T-helper 1 cell treated with Interleukin-12 subunit alpha and Interleukin-12 subunit beta and Interleukin-4 antibody, amounts not matched to agents 30 ng/mL and 1 ng/mL, for 36 hours (primary cell): ENCODE results near the gene NPEPPS. TPM values are rescaled to one million over a fixed set of nuclear protein-coding genes. Genes with fewer than 3 reads are reported as not detected.

Experiments
- intact Hi-C: fragments of 100-400 bp; cut with micrococcal nuclease; formaldehyde crosslinking; loops from one replicate; pipeline ENCODE4 v1.15.1; 2024
- total RNA-seq: library from RNA; stranded (reverse); gene quantifications from 2 replicates; pipeline ENCODE4 v1.2.3, GENCODE V29; 2022

NPEPPS gene
- total RNA-seq, 1 donor from 2014 or later: 107 TPM

- intact Hi-C loops: loop anchor here (1.0 to 2.0 kb wide), 2 partner anchors 11 to 39 kb away; partner anchors contain the start of gene KPNB1
These were observed 129.2 kb downstream of the NPEPPS start for GRCh38 chr17:47660064-47660492.

GRCh38 chr17:47663912-47664623, 133.2 kb downstream of the NPEPPS start:
- intact Hi-C loops: loop anchor here (1.0 to 2.0 kb wide), 5 partner anchors 15 to 138 kb away; partner anchors contain the start of genes KPNB1 and TBX21

GRCh38 chr17:47664624-47664941, 133.7 kb downstream of the NPEPPS start:
- intact Hi-C loops: loop anchor here (1.0 to 2.0 kb wide), 5 partner anchors 16 to 138 kb away; partner anchors contain the start of genes KPNB1 and TBX21

- intact Hi-C loops: loop anchor here (2.0 kb wide), 2 partner anchors 17 to 67 kb away; partner anchors contain the start of genes KPNB1 and TBX21
These were observed 134.7 kb downstream of the NPEPPS start for GRCh38 chr17:47665655-47666054.

- intact Hi-C loops: no loop called here
These were observed 138.2 kb downstream of the NPEPPS start for GRCh38 chr17:47669081-47669480.

- intact Hi-C loops: no loop called here
These were observed 139.2 kb downstream of the NPEPPS start for GRCh38 chr17:47670064-47670463.

Other genes with a start within 250 kb of the NPEPPS start
- 3.1 TPM in 2 replicates for gene EFCAB13, start 207.2 kb upstream of the NPEPPS start, total RNA-seq
- gene KPNB1, start 118.8 kb downstream of the NPEPPS start, total RNA-seq: 495 and 501 TPM in 2 replicates
- gene TBKBP1, start 163.1 kb downstream of the NPEPPS start, total RNA-seq: 7.1 and 8.0 TPM in 2 replicates
- 49.2 and 51.3 TPM in 2 replicates for gene TBX21, start 202.1 kb downstream of the NPEPPS start, total RNA-seq